ENCODE results near the gene IL17F.

The IL17F gene

DNA sequence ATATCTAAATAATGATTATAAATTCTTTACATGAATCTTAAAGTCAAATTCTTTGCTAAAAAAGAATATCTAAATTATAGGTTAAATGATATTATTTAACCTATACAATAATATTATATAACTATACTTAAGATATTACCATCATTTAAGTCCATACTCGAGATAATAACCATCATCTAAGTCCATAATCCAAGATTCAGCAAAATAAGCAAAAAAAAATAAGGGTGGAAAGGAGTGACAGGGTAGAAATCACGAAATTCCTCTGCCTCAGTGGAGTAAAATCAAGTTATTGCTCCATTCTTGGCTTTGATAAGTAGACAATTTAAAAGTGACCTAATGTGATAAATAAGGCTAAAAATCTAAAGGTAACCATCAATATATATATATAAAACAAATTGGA lies 48.4 kb downstream of the IL17F start:
- TF ChIP-seq GATA1 (IDR thresholded peaks at IDR 0.05; ENCODE audit: low read depth, low read length) (no peak), POLR2A (IDR thresholded peaks at IDR 0.05; ENCODE audit: low read length) (no peak)
- DNase-seq, result no peak

DNA sequence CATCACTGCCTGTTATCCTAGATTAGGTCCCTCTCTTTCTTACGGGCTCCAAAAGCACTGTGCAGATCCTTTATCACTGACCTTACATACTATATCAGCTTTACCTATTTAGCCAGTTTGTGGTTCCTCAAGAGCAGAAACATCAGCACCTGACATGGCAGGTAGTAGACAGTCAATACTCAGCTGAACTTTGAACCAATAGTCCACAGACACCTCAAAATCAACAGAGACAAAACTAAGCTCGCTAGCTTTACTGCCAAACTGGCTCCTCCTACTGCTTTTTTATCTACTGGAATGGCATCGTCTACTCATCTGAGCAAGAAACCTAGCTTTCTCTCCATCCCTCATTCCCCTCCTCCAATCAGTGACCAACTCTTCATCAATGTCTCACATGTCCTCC lies 52.5 kb downstream of the IL17F start:
- DNase-seq, result no peak
- no peak for TF ChIP-seq POLR2A (IDR thresholded peaks at IDR 0.05; ENCODE audit: low read length)
- no peak for TF ChIP-seq GATA1 (IDR thresholded peaks at IDR 0.05; ENCODE audit: low read depth, low read length)

DNA sequence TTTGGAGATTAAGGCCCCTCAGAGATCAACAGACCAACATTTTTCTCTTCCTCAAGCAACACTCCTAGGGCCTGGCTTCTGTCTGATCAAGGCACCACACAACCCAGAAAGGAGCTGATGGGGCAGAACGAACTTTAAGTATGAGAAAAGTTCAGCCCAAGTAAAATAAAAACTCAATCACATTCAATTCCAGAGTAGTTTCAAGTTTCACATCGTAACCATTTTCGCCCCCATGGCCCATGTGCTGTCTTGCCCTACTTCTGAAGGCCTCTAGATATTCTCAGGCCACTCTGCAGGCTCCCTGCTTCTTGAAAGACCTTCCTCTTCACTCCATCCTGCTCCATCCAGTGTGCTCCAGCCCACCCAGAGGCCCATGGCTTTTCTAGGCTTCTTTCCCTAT lies 53.9 kb downstream of the IL17F start:
- TF ChIP-seq GATA1 (IDR thresholded peaks at IDR 0.05; ENCODE audit: low read depth, low read length), result no peak
- TF ChIP-seq POLR2A (IDR thresholded peaks at IDR 0.05; ENCODE audit: low read length), result no peak
- DNase-seq, result no peak

DNA sequence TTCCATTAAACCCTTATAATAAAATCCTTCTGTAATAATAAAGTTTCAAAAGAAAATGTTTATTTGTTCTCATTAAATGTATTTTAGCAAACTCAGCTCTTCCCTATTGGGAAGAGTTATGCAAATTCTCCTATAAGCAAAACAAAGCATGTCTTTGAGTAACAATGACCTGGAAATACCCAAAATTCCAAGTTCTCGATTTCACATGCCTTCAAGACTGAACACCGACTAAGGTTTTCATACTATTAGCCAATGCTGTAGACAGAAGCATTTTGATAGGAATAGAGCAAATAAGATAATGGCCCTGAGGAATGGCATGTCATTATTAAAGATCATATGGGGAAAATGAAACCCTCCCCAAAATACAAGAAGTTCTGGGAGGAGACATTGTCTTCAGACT lies 54.3 kb downstream of the IL17F start:
- DNase-seq, result no peak
- TF ChIP-seq GATA1 (IDR thresholded peaks at IDR 0.05; ENCODE audit: low read depth, low read length) (no peak), POLR2A (IDR thresholded peaks at IDR 0.05; ENCODE audit: low read length) (no peak)

DNA sequence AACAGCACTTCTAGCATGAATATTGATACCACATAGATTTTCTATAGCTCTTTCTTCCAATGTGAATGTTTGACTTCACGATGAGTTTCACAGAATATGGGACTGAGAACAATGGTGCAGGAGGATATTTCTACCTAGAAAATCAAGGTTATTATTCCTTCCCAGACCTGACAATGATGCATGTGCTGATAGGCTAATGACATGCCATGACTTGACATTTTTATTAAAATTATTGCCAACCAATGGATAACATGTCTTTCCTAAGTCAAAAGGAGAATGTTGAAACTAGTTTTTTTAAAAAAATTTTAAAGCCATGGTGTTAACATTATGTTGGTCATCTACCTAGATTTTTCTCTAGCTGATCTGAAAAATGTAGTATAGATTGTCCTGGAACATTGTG lies 57.2 kb downstream of the IL17F start:
- no peak for TF ChIP-seq GATA1 (IDR thresholded peaks at IDR 0.05; ENCODE audit: low read depth, low read length)
- TF ChIP-seq POLR2A (IDR thresholded peaks at IDR 0.05; ENCODE audit: low read length), result no peak

More for the DNA sequence above, 57.2 kb downstream of the IL17F start:
- DNase-seq, result no peak

Data from erythroblast (primary cell).